Measurements from ENCODE around the gene SARS2.
"Not testable (repeated sequence)": the region's sequence is repeated elsewhere in the genome, so short reads cannot be mapped to it uniquely, and the experiment has no call there.

SARS2 gene

DNA sequence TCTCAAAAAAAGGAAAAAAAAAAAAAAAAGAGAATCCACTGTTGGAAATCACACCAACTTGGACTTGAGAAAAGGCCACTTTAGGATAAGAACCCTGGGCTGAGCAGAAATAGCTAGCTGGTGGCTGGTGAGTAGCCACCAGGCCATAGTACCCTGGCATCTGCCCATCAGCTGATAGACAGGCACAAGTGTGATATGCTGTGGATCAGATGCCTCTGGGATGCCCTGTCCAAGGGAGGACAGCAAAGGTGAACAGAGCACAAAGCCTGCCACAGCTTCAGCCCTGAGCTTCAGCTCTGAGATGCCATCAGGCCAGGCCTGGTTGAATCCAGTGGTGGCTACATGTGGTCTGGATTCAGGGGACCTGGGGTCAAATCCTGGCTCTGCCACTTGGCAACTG is 39.9 kb downstream of the SARS2 start:
- no peak for DNase-seq

DNA sequence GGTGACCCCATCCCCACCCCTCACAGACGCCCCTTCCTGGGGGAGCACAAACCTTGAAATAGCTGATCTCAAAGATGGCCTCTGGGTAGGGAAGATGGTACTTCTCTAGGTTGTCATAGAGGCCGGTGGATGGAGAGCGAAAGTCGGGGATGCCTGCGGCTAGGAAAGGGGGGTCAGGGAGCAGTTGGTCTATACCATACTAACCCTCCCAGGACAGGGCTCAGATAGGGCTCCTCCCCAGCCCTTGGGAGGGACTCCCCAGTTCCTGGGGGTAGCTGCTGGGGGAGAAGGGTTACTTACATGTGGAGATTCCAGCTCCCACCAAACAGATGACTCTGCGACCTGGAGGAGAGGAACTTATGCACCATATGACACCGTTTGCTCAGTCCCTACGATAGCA is 40.8 kb downstream of the SARS2 start:
- DNase-seq: no peak

DNA sequence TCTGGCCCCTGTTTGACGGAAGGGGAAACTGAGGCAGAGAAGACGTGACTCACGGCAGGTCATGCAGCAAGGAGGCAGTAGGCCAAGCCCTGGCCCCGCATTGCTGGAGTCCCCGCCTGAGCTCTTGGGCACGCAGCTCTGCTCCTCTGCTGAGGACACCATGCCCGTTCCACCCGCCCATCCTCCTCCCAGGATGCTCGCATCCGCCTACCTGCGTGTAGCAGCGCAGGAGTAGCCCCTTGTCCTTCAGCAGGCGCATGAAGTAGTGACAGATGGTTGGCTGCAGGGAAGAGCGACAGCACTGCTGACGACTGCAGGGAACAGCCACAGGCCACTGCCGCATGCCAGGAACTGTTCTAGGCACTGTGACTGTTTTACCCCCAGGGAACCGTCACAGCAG is 41.7 kb downstream of the SARS2 start:
- no peak for DNase-seq

DNA sequence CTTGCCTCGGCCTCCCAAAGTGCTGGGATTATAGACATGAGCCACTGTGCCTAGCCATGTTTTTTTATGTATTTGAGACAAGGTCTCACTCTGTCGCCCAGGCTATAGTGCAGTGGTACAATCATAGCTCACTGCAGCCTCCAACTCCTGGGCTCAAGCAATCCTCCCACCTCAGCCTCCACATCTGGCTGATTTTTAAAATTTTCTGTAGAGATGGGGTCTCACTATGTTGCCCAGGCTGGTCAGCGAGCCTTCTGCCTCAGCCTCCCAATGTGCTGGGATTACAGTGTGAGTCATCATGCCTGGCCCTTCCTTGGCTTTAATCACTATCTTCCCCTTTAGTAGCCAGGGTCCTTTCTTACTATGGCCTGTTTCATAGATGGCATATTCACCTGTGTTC is 45.9 kb downstream of the SARS2 start:
- not testable (repeated sequence) for DNase-seq

DNA sequence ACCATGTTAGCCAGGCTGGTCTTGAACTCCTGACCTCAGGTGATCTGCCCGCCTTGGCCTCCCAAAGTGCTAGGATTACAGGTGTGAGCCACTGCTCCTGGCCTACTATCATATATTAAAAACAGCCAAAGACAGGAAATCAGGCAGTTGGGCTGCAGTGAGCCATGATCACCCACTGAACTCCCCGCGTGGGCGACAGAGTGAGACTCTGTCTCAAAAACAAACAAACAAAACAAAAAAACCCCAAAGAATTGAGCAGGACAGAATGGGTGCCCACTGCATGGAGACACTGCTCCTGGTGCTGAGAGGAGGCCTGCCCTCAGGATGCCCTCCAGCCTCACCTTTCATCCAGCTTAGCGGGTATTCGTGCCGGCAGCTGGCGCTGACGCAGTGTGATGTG is 47.3 kb downstream of the SARS2 start:
- DNase-seq: no peak

DNA sequence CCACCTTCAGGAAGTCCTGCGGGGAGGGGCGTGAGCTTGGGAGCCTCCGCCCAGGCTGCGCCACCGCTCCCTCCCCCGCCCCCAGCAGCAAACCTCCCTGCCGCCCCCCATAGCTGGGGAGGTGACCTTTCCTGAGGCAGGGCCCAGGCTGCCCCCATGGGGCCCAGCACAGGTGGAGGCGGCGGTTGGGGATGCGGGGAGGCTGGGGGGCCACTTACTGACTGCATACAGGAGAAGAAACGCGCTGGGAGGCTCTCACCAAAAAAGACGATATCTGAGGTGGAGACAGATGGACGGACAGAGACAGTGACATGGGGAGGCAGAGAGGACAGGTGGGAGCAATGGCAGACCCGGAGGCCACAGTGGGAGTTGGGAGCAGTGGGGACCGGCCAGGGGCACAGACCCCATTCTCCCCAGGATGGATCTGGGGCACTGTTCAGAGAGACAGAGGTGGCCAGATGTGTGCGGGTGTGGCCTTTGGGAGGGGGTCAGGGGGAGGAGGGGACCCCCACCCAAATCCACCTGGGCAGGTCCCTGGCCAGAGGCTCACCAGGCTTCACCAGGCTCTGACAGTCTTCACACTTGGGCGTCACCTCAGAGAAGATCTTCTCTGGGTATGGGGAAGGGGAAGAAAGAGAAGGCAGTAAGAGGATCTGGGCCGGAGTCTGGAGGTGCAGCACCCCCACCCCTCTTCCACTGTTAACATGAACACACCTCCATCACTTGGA is 49.5 kb downstream of the SARS2 start:
- DNase-seq: no peak

DNA sequence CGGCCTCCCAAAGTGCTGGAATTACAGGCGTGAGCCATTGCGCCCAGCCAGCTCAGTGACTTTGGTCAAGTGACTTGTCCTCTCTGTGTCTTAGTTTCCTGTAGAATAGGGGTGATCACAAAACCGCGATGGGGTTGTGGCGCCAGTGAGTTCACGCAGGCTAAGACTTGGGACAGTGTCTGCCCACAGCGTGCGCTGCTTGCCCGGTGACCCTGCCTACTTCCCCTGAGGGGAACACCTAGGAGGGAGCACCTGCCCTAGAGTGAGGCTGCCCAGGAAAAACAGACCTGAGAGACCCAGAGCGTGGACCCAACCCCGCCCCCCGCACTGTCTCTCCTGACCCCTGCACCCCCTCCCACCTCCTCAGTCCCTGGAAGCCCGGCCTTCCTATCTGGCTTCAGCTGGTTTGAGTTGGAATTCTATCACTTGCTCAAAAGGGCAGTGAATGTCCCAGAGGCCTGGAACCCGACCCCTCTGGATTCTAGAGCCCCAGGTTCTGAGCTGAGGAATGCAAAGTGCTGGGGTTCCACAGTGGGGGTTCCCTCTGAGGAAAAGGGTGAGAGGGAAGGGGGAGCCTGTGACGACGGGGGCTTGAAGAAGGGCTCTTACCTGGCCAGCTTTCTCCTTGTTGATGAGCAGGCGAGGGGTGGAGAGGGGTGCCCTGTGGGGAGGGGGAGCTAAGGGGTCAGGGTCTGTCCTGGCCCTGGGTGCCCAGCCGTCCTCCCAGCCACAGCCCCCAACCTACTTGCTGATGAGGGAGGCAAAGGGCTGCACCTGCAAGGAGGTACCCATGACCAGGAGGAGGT is 50.3 kb downstream of the SARS2 start:
- DNase-seq: no peak

DNA sequence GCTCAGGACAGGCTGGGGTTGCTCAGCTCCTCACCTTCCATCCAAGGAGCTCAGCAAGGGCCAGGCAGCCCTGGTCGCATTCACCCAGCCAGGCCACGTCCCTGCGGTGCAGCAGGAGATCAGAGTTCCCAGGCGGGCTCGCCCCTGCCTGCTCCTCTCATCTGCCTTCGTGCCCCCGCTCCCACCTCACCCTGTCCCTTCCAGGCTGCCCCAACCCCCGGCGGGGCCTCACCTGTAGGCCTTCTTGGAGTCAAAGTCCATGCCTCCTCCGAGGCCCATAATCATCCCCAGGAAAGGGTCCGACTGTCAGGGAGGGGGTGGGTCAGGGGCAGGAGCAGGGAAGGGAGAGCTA is 51.2 kb downstream of the SARS2 start:
- no peak for DNase-seq

DNA sequence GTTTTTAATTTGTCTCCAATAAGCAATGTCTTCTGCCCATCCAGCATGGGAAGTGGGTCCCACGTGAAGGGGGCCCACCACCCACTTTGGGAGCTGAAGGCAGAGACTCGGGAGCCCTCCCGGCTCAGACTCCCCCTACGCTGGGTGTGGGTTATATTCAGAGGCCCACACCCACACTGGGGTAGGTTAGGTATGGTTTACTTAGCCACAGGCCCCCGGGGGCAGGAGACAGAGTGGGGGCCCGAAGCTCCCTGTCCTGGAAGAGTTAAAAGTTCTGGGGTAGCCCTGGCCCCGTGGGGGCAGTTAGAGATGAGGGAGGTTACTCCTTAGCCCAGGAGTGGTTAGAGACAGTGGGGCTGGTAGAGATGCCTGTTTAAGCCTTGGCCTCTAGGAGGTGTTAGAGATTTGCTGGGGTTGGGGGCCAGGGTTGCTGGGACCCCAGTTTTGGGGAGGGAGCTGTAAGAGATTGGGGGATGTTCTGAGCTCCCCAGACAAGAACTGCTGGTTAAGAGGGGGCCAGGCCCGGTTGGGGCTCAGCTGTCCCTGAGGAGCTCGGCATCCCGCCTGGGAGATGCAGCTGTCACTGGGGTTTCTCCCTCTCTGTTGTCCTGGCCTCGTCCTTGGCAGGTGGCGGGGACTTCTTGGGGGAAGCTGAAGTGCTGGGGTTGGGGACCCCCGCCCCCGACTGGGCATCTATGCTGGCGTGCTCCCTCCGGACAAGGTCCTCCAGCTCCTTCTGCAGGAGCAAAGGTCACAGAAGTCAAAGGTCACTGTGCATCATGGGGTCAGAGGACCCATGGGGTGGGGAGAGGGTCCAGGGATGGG is 51.8 kb downstream of the SARS2 start:
- DNase-seq: no peak

DNA sequence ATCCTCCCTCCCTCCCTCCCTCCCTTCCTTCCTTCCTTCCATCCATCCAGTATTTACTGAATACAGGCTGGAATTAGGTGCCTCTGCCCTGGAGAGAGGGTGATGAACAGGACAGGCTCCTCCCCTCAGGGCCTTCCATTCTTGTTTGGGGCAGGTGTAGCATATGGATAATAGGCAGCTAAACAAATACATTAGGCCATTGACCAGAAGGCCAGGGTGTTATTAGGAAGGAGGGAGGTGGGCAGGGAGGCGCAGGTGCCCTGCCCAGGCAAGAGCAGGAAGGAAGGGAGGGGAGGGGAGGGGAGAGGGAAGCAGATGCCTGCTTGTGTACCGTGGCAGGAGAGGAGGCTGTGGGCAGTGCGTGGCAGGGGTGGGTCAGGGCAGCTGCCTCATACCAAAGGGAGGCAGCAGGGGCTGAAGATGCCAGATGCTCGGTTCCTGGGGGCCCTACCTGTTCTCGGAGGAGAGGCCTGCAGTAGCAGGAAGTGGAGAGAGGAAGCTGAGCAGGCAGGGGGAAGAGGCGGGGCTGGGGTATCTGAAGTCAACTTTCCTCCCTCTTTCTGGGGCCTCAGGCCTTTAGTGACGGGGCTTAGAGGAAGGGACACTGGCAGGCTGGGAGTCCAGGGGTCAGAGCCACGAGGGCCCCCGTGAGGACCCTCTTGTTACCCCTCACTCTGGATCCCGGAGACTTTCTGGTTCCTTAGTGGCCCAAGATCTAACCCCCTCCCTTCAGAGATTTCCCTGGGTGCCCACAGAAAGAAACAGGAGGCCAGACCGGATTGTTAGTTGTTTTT is 52.6 kb downstream of the SARS2 start, which contains the start of gene RINL:
Gene RINL (minus strand): TSS at position 495 of the 794 bp plus-strand sequence. CDS start 1,533 bp downstream, outside the sequence.
- DNase-seq: no peak

DNA sequence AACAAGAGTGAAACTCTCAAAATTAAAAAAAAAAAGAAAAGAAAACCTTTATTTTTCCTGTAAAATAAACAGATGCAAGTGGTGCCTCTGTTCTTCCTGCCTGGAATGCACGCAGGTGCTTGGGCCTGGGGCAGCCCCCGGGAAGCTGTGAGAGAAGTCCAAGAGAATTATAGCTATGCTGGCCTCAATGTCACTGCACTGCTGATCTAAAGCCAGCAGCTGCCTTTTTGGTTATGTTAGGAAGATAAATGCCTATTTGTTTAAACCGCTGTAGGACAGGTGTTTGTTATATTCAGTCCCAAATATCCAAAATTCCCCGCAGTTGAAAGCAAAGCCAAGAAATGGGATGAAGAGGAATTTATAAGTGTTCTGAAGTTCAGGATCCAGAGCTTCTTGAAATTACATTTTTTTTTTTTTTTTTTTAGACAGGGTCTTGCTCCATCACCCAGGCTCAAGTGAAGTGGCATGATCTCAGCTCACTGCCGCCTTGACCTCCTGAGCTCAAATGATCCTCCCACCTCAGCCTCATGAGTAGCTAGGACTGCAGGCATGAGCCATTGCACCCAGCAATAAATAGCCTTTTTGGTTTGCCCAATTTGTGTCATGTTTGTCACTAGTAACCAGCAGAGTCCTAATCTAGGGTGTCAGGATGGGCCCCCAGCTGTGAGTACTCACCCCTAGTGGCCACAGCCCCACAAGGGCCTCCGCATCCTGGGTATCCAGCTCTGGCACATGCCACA is 54.7 kb downstream of the SARS2 start:
- no peak for DNase-seq

DNA sequence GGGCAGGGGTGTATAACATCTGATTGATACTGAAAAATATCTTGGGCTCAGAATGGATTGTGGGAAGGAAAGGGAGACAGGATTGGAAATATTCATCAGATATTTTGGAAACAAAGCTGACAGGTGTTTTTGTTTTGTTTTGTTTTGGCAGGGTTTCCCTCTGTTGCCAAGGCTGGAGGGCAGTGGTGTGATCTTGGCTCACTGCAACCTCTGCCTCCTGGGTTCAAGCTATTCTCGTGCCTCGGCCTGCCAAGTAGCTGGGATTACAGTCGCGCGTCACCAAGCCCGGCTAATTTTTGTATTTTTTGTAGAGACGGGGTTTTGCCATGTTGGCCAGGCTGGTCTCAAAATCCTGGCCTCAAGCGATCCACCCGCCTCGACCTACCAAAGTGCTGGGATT is 57.2 kb downstream of the SARS2 start:
- not testable (repeated sequence) for DNase-seq

DNA sequence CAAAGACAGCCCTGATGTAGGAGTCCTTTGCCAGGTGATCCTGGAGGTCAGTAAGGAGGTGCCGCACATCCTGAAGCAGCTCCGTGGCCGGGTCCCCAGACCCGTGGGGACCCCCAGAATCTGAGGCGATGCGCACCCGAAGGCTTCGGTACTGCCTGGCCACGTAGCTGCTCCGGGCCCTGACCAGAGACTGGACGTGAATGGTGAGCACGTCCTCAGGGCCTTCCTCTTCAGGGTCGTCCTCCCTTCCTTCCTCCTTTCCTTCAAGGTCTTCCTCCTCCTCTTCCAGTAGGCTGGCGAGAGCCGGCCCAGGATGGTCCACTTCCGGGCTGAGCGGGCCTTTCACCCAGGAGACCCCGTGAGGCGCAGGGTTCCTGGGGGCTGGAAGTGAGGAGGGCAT is 60.0 kb downstream of the SARS2 start:
- no peak for DNase-seq

DNA sequence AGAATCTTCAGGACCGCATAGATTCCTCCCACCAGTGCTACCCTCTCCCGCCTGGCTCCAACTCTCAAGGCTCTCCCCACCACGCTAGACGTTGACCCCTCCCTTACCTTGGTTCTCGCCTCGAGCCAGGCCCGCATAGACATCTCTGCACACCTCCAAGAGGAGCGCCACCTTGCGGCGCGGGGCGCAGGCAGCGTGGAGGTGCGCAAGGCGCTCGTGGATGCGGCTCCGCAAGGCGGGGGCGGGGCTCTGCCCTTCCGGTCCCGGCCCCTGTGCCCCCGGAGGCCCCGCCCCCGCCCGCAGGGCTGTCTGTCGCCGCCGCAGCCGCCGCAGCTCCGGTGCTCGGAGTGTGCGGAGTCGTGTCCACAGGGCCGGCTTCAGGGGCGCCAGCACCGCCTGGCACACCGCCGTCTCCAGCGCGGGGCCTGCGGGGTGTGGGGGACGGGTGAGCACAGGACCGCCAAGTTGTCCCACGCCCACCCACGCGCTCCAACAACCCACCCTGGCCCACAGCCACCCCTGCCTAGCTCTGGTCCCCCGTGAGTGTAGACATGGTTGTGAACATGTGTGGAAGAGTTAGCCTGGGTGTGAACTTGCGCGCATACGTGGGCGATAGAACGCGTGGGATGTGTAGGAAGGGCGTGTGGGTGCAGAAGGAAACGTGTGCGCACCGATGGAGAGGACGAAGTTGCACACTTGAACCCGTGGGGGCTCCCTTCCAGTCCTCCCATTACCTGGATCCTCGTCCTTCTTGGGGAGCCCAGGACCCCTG is 60.5 kb downstream of the SARS2 start:
- DNase-seq: peak; percentile 53 to 72

DNA sequence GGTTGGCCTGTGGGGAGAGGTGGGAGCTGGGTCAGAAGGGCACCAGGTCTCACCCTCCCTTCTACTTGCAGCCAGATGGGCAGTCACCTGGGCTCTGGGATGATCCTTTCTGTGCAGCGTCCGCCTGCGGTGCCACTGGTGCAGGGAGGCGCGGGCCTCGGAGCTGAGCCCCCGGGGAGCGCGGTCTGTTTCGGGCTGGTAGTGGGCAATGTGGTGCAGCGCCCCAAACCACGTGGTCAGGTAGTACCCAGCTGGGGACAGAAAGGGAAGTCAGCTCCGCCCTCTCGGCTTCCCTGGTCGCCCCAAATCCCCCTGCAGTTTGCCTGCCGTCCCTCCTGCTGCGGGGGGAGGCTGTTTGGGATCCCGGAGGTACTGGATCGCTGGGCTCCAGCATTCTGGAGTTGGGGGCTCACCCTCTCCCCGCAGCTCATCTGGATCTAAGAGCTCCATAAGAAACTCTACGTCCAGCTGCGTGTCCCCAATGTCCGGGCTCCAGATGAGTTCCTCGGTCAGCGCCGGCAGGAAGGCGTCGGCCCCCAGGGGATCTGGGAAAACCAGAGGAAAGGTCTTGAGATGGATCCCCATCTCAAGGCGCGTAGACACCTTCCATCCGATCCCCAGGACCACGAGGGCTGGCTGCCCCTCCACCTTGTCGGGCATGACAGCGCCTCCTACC is 61.3 kb downstream of the SARS2 start:
- no peak for DNase-seq

DNA sequence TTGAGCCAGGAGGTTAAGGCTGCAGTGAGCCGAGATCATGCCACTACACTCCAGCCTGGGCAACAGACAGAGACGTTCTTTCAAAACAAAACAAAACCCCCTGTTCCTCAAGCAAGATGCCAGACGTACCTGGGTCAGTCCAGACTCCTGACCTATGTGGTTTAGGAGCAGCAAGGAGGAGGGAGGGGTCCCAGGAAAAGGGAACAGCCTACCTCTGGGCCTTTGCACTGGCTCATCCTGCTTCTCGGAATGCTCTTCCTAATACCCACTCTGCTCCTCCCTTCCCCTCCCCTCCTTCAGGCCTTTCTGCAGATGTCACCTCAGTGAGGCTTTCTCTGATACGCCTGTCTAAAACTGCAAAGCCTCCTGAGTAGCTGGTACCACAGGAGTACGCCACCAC is 62.0 kb downstream of the SARS2 start:
- DNase-seq: no peak

DNA sequence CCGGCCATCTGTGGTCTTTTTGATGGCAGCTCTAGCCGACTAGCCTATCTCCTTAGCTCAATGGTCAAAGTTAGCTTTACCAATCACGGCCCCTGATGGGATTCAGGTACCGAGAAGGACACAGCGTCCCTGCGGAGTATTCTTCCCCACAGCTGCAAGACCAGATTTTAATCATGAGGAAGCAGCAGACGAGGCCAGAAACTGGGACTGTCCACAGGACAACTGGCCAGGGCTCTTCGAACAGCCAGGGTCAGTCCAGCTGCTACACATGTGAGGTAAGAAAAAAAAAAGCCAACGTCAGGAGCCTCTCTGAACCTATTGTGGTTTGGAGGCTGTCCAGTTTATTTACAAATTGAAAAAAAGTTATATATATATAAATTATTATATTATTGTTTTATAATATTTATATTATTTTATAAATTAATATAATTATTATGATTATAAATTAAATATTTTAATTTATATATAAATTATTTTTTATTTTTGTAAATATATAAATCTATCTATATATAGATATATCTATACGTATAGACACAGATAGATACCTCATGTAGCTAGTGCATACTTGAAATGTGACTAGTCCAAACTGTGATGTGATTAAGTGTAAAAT is 63.3 kb downstream of the SARS2 start:
- DNase-seq: no peak
